ENCODE results near the gene BRIP1.

DNA sequence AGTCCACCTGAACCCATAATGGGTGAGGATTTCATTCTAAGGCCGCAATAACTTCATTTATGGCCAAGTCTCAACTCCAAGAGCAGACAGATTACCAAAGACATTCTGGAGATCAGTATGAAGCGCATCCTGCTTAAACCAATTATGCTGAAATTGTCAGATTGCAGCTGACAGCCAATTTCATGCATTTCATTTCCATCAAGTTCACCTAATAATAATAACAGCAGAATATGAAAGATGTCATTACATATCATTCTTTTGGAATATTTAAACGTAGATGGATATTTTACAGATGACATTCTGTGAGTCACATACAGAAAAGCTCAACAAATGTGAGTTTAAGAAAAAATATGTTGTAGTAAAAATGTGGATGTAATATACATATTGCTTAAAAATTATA, 217.4 kb downstream of the BRIP1 start:
- TF ChIP-seq TAF1 (IDR thresholded peaks at IDR 0.05; ENCODE audit: borderline replicate concordance, low read depth, low read length) (no peak), POLR2AphosphoS5 (IDR thresholded peaks at IDR 0.05; ENCODE audit: low read depth, low read length) (no peak), POLR2A (IDR thresholded peaks at IDR 0.05; ENCODE audit: low read depth, low read length) (no peak)
